ENCODE results near the gene RIN3. TPM values are rescaled to one million over a fixed set of nuclear protein-coding genes. Genes with fewer than 3 reads are reported as not detected.

The RIN3 gene
- total and polyA plus RNA-seq, 10 of the 15 experiments (the other 5 are each of a cell fraction or from before 2014, with no cell fraction given), result 0.91 to 23.3 (median 6.3) TPM

DNA sequence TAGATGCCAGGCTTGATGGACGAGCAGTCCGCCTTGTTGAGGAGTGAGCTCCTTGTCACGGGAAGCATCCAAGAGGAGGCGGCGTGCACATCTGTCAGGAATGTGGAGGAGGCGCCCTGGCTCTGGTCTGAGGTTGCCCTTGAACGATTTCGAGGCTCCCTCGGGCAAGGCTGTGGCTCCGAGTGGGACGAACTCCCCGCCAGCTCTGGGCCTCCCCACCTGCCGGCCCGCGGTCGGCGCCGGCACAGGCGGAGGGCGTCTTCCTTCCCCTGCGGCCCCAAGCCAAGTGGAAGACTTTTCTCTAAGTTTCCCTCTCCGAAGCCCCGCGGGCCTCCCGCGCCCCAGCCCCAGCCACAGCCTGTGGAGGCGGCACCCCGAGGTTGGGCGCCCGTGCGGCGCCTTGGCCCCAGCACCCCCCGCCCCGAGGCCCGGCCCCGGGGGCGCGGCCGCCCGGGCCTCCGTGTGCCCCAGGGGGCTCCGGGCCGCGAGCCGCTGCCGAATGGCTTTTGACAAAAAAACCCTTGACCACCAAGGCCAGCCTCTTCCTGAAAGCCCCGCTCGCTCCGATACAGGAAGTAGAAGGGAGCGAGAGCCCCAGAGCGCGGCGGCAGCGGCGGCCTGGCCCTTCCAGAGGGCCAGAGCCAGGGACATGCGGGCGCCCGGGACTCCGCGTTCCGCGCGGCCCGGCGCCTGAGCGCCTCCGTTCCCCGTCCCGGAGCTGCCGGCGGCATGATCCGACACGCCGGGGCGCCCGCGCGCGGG, at the start of gene RIN3 (continued):
- TF ChIP-seq, protein P1, sequence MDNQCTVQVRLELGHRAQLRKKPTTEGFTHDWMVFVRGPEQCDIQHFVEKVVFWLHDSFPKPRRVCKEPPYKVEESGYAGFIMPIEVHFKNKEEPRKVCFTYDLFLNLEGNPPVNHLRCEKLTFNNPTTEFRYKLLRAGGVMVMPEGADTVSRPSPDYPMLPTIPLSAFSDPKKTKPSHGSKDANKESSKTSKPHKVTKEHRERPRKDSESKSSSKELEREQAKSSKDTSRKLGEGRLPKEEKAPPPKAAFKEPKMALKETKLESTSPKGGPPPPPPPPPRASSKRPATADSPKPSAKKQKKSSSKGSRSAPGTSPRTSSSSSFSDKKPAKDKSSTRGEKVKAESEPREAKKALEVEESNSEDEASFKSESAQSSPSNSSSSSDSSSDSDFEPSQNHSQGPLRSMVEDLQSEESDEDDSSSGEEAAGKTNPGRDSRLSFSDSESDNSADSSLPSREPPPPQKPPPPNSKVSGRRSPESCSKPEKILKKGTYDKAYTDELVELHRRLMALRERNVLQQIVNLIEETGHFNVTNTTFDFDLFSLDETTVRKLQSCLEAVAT (IDR thresholded peaks at IDR 0.05), result no peak; the same call in 1 of the 2 replicates
- TF ChIP-seq TCF12 (IDR thresholded peaks at IDR 0.05; ENCODE audit: low read depth, low read length) (no peak), JUND (IDR thresholded peaks at IDR 0.05; ENCODE audit: low read depth, low read length) (no peak), DPF2 (IDR thresholded peaks at IDR 0.05) (no peak; the same call in 1 of the 2 replicates), SUZ12 (IDR thresholded peaks at IDR 0.05; ENCODE audit: unreplicated experiment) (no peak), HCFC1 (IDR thresholded peaks at IDR 0.05; ENCODE audit: low read length) (no peak), NR2F1 (conservative IDR thresholded peaks at IDR 0.05) (peak; percentile 62; the same call in 1 of the 2 replicates), CBFB (IDR thresholded peaks at IDR 0.05; ENCODE audit: low read depth) (no peak), BHLHE40 (IDR thresholded peaks at IDR 0.05; ENCODE audit: borderline replicate concordance in 1 of 2, low read depth in 2 of 2, low read length in 1 of 2) (peak; percentile 17 to 84; a peak in 3 of 4 replicates), SMAD1 (IDR thresholded peaks at IDR 0.05; ENCODE audit: low read depth, partially characterized antibody) (no peak), EGR1 (IDR thresholded peaks at IDR 0.05; ENCODE audit: borderline replicate concordance in 1 of 2, low read depth in 2 of 2, low read length in 2 of 2) (no peak)
- TF ChIP-seq, protein P2, sequence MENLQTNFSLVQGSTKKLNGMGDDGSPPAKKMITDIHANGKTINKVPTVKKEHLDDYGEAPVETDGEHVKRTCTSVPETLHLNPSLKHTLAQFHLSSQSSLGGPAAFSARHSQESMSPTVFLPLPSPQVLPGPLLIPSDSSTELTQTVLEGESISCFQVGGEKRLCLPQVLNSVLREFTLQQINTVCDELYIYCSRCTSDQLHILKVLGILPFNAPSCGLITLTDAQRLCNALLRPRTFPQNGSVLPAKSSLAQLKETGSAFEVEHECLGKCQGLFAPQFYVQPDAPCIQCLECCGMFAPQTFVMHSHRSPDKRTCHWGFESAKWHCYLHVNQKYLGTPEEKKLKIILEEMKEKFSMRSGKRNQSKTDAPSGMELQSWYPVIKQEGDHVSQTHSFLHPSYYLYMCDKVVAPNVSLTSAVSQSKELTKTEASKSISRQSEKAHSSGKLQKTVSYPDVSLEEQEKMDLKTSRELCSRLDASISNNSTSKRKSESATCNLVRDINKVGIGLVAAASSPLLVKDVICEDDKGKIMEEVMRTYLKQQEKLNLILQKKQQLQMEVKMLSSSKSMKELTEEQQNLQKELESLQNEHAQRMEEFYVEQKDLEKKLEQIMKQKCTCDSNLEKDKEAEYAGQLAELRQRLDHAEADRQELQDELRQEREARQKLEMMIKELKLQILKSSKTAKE (IDR thresholded peaks at IDR 0.05; ENCODE audit: low read depth, poor library complexity, severe bottlenecking), result no peak
